SH-SY5Y (cell line): ENCODE data around the gene EXOC3.

Experiments
- GATA2 ChIP-seq: IDR thresholded peaks from 2 replicates; pipeline ENCODE4 v1.6.1; 2011; ENCODE audit warnings: mild to moderate bottlenecking, low read depth, low read length
- GATA3 ChIP-seq: IDR thresholded peaks from 2 replicates; pipeline ENCODE4 v1.6.1; 2011; ENCODE audit warnings: low read depth, mild to moderate bottlenecking, low read length, moderate library complexity

DNA sequence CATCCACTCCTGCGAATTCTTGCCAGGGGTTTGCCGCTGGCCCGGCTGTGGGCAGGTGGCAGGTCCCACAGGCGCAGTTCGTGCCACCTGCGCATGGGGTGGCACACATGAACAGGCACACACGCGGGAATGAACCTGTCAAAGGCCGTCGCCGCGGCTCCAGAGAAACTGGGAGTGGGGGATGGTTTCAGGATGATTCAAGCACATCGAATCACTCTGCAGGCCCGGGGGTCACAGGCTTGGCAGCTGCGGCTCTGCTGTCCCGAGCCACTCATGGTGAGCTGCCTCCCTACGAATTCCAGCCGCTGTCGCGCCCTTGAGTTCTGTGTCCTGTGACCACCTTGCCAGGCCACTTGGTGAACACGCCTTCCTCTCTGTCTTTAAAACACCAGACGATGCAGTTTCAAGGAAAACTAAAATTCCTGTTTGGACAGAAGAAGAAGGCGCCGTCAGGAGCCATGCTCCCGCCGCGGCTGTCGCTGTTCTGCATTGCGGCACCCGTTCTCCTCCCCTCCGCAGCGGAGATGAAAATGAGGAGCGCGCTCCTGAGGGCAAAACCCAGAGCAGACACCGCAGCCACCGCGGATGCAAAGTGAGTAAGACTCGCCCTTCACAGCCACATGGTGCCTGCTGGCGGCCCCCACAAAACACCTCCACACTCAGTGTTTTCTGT, 15.4 kb upstream of the EXOC3 start:
- no peak for TF ChIP-seq GATA2
- no peak for TF ChIP-seq GATA3
